ENCODE results near the gene LMBRD1.
"Not testable (repeated sequence)": the region's sequence is repeated elsewhere in the genome, so short reads cannot be mapped to it uniquely, and the experiment has no call there.

Gene LMBRD1

DNA sequence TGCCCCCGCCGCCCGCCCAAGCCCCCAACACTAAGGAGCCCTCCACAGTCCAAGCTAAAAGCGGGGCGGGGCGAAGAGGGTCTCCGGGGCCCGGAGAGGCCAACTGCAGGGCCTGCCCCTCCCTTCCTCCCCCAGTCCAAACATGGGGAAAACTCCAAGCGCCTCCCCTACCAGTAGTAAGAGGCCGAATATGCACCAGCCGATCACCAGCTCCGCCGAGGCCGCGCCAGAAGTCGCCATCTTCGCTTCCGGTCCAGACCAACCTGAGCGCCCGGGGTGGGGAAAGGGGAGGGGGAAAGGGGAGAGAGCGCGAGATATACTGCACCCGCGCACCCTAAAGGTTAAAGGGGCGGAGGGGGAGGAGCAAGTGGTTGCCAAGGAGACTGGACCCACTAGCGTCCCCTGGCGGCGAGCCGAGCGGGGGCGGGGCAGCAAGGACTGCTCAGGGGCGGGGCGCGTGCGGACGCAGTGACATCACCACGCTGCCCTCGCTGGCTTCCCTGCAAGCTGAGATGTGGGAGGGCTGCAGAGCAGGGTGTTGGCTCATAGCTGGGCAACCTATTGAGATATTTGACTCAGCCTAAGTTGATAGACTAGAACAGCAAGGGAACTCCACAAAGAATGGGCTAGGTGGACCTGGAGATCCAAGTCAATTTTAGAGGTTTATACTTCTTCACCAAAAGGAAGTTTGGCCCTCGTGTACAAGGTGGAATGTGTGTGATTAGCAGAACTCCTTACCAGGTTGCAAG lies at the start of gene LMBRD1:
Gene LMBRD1, minus strand, starts transcription at position 369 of the 749 bp plus-strand sequence. Its CDS starts 129 bp downstream, at position 240.
- DNase-seq (ENCODE audit: low read depth in 3 of 3), result peak; percentile 96 to 99 (median 98)

DNA sequence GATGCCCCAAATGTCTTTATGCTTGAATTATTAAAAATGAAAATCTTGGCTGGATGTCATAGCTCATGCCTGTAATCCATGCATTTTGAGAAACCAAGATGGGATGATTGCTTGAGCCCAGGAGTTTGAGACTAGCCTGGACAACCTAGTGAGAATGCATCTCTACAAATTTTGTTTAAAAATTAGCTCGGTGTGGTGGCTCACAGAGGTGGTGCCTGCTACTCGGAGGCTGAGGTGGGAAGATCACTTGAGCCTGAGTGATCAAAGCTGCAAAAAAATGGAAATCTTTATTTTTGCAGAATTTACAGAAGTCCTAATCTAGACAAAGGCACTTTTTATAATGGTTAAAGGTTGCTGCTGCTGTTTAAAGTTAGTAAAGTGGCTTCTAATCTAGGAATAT lies 49.5 kb upstream of the LMBRD1 start:
- DNase-seq (ENCODE audit: low read depth in 3 of 3), result no peak

DNA sequence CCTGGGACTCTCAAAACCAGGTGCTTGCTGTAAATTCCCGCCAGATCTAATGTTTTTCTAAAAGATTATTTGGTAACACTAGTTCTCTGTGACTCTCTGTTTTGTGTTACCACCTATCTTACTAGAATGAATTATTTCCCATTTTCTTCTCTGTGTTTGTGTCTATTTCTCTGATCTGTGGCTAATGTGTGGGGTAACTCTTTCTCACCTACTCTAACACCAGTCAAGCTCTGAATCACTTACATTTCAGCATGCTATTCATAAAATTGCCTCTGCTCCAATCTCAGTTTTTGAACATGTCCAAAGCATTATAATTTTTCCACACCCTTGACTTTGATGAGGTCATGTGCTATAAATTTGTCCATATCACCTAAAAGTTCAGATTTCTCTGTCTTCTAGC lies 46.4 kb upstream of the LMBRD1 start:
- no peak for DNase-seq (ENCODE audit: low read depth in 3 of 3)

DNA sequence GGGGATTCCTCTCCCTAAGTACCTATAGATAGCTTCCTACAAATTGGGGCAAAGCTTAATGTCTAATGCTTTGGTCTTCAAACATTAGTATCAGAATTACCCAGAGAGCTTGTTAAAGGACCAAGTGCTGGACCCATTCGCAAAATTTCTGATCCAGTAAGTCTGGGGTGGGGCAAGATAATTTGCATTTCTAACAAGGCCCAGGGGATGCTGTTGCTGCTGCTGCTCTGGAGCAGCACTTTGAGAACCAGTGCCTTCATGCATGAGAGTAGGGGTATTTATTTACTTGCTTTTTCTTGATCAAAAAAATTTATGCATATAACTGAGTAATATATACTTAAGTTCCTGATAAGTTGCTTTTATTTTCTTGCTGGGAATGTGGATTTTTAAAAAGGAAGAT lies 45.1 kb upstream of the LMBRD1 start:
- no peak for DNase-seq (ENCODE audit: low read depth in 3 of 3)

DNA sequence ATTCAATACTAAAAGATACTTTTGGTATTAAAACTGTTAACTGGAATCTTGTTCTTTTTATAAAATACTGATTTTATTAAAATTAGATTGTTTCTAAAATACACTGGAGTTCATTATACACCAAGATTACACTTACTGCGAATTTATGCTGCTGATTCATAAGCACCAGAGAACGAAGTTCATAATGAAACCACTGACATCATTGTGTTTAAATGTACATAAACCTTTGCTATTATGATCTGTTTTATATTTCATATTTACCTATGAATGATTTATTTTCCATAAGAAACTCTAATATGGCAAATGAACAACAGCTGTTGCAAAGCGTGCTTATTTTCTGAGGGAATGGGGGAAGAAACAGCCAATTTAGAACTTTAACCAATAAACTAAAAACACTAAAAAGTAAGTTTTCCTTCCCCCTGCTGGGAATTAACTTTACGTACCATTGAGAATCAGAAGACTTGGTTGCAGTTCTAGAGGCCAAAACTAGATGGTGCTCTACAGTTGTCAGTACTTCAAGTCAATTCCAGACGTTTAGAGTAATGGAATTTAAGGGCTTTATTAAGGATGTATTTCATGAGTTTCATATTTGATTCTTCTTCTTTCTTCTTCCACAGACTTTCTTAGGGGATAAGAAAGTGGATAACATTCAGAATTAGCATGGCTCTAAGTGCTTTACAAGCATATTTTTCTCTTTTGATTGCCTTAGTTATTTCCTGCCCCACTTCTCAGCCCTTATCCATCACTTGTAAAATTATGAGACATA lies 38.8 kb upstream of the LMBRD1 start:
- no peak for DNase-seq (ENCODE audit: low read depth in 3 of 3)

DNA sequence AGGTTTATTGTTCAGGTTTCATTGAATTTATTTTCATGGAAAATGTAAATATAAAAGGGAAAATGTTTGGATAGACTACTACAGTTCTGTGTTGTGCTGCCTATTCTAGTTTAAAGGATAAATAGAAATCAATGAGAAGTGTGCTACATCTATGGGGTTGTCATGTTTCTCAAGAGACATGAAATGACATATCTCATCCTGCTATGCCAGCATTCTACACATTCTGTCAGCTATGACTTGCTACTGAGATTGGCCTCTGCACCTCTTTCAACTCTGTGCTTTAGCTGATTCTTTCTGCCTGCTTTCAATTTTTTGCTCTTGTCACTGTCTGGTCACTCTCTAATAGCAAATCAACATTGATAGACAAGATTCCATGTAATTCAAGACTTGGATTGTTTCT lies 35.7 kb upstream of the LMBRD1 start:
- DNase-seq (ENCODE audit: low read depth in 3 of 3), result no peak

DNA sequence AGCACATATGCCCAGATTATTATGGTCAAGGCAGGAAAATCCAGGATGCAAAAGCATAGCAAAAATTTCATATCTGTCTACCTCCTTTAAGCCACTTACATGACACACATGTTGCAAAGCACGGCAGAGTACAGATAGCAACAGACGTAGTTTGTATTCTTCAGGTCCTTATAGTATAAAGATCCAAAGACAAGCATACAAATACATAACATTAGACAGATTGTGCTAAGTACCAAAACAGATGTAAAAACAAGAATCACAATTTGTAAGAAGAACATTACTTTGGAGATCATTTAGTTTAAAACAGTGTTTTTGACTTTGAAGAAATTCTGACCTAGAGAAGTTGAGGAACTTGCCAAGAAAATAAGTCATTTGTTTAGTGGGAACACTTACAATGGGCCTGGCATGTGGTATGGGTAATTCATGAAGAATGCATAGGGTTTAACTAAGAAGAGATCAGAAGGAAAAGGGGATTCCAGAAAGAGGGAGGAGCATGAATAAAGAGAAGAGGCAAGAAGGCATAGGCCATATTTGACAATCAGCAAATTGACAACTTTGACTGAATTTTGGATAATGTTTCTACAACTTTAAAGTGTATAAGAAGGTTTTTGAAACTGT lies 30.6 kb upstream of the LMBRD1 start:
- DNase-seq (ENCODE audit: low read depth in 3 of 3), result no peak

DNA sequence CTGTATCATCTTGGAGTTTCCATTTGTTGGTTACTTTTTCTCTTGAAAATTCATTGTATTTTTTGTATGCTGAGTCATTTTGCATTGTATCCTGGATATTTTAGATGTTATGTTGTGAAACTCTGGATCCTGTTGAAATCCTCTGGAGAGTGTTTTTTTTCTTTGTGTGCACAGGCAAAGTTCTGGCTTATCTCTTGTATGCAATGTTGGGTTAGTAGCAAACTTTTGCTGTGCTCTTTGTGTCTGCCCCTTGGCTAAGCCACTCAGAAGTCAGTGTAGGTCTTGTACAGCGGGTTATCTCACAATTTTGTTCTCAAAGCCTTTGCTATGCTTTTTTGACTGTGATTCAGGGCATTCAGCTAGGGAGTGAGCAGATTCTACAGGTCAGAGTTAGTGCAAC lies 29.1 kb upstream of the LMBRD1 start:
- DNase-seq (ENCODE audit: low read depth in 3 of 3), result no peak

DNA sequence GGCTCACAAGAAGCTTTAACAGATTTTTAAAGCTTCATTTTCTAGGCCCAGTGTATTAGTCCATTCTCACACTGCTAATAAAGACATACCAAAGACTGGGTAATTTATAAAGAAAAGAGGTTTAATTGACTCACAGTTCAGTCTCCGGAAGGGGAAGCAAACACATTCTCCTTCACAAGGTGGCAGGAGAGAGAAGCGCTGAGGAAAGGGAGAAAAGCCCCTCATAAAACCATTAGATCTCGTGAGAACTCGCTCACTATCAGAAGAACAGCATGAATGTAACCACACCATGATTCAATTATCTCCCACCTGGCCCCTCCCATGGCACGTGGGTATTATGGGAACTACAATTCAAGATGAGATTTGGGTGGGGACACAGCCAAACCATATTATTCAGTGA lies 27.5 kb upstream of the LMBRD1 start:
- not testable (repeated sequence) for DNase-seq (ENCODE audit: low read depth in 3 of 3)

DNA sequence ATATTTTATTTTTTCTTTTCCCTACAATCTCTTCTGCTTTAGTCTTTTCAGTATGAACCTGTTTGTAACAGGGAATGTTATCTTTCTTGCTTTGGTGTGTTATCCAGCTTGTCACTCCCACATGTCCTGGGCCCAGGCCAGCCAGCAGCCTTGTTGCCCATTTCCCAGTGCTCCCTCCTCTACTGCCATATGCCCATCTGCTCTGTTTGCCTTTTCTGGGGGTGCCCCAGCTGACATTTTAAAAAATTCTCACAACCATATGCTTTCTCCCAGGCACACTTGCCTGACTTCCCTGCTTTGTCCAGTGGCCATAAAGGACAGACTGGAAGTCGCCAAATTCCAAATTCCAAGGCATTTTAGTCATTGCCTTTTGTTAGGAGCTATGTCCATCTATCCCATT lies 23.6 kb upstream of the LMBRD1 start:
- no peak for DNase-seq (ENCODE audit: low read depth in 3 of 3)

DNA sequence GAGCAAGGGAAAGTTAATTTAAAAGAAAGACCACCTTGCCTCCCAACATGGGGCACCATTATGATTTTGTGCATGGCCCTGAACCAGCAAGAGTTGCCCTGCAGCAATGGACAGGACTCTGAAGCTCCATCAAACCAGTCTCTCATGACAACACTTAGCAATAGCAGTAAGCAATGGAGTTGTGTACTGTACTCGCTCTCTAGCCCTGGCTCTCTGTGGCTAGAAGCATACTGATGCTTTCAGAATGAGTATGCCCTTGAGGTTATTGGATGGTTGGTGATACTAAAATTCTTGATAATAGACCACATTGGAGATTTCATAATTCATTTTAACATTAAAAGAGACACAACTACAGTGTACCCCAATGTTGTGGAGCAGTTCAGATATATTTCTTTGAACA lies 23.2 kb upstream of the LMBRD1 start:
- DNase-seq (ENCODE audit: low read depth in 3 of 3), result no peak

DNA sequence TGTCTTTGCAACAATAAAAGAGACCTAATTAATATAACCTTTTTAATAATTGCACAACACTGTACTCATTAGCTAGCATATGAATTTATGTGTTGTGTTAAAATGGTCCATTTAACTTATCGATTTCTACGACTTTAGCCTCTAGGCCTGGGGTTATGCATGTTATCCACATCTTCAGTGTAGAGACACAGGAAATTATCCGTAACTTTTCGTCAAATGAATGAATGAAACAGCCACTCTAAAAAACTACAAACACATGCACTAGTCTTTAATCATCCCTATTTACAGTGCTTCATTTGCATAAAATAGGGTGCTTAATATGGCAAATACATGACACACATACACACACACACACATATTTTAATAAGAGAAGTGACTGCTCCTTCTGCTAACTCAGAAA lies 22.3 kb upstream of the LMBRD1 start:
- DNase-seq (ENCODE audit: low read depth in 3 of 3), result no peak

DNA sequence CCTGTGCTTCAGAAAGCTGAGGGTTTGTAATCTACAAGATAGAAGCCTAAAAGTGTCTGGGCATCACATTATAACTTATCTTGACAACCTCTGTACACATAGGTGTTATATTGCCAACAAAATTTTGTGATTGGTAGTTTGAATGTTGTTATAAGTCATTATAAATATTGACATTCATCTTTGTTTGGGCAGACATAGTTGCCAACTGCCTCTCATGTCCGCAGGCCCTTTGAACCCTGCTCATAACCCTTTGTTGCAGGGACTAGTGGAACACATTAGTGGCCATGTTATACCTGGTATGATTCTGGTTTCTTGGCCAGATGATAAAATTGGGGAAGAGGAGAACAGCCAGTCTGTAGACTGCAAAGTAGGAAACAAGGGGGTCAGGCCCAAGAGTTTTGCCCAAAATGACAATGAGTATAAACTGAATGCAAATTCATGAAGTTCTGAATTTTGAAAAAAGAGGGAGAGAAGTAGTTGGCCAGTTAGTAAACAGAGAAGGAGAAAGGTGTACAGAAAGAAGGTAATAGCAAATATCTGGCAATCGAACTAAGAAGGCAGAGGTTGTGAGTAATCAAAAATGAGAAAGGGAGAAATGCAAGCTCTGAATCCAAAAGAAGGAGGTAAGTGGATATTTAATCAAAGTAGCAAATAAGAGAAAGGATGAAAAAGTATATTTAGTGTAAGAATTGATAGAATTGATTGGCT lies 21.6 kb upstream of the LMBRD1 start:
- DNase-seq (ENCODE audit: low read depth in 3 of 3), result no peak

DNA sequence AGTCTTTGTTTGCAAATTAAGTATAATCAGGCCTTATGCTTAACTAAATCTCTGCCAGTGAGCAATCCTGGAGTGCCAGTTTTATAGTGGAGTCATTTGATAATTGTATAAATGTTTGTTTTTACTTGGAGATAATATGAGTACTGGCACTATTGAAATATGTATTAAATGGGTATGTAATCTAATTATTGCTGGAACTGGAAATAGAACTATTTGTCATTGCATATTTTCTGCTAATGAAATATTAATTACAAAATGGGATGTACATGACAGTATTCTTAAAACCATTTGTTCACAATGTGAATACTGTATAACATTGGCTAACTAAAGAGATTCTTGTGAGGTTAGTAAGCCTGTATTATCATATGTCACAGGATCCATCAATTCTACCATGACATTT lies 20.5 kb upstream of the LMBRD1 start:
- DNase-seq (ENCODE audit: low read depth in 3 of 3), result no peak

DNA sequence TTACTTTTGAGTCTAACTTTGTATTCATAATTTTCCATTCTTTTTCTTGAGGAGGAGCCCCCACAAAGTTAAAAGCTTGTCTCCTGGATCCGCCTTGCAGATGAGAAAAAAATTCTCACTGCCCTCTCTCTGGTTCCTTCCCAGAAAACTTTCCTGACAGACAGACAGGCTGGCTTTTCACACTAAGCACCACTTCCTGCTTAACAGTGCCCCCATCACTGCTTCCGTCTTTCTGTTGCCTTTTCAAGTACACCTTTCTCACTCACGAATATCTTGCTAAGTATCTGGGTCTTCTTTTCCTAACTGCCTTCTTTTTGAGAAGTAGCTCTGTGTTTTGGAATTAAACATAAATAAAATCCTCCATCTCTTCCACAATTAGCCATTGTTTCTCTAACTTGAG lies 19.8 kb upstream of the LMBRD1 start:
- no peak for DNase-seq (ENCODE audit: low read depth in 3 of 3)

DNA sequence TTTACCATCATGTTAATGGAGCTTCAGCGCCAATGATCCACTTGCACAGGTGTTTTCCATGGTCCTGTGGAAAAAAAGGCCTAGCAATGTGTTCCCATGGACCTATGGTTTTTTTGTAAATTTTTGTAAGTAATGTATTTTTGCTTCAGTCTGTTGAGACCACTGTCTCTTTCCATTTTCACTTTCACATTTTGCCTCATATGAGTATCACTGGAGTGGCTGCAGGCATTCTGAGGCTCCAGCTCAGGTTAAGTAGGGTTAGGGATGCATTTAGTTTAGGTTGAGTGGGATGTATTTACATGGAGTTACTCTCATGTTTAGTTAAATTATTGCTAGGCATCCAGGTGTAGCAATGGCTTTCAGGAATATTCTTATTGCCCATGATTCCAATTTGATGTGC lies 19.2 kb upstream of the LMBRD1 start:
- DNase-seq (ENCODE audit: low read depth in 3 of 3), result no peak

DNA sequence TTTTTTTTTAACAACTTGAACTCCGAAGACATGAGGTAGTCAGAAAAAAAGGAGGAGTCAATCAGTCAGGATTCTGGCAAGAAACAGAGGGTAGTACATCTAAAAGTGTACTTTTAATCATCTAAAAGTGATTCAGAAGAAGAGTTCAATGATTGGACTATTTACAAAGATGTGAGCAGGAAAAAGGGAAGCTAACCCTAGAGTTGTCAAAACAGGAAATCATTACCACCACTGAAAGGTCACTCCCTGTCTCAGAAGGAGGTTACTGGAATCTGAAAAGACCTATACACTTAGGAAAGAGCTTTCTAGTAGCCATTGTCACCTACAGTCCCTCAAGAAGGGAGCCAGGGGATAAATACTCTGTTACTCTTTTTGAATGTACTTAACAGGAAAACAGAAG lies 16.7 kb upstream of the LMBRD1 start:
- no peak for DNase-seq (ENCODE audit: low read depth in 3 of 3)

DNA sequence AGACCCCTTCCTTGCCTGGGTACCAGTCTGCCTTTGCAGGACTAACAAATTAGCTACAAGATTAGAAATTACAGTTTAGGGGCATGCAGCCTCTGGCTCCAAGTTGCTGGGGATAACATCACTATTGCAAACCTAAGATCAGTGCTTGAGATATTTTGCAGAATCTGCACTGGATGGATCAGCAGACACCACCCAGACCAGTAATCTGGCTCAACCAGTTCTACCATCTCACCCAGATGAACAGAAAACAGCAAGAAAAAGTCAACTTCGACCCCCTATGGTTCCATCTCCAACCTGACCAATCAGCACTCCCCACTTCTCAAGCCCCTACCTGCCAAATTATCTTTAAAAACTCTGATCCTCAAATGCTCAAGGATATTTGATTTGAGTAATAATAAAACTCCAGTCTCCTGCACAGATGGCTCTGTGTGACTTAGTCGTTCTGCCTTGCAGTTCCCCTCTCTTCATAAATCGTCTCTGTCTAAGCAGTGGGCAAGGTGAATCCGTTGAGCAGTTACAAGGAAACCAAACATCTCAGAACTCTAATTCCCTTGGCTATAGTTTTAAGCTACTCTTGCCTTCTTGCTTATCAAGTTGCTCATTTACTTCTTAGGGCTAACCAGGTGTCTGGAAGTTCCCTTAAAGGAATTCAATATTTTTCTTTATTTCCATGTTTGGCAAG lies 16.1 kb upstream of the LMBRD1 start:
- DNase-seq (ENCODE audit: low read depth in 3 of 3), result no peak

DNA sequence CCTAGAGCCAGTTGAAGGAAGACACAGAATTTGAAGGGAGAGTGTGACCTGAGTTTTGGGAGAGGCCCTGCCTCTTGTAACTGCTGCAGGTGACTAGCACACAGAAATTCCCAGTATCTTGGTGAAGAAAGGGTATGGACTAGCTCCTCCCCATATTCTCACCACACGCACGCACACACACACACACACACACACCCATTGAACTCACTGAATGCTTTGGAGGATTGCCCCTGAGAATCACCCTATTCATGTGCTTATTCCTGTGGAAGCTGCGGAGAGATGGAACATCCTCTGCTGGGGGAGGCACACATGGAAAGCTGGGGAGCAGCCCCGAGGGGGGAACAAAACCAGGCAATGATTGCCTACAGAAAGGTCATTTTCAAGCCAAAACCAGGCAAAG lies 6.2 kb upstream of the LMBRD1 start:
- no peak for DNase-seq (ENCODE audit: low read depth in 3 of 3)

DNA sequence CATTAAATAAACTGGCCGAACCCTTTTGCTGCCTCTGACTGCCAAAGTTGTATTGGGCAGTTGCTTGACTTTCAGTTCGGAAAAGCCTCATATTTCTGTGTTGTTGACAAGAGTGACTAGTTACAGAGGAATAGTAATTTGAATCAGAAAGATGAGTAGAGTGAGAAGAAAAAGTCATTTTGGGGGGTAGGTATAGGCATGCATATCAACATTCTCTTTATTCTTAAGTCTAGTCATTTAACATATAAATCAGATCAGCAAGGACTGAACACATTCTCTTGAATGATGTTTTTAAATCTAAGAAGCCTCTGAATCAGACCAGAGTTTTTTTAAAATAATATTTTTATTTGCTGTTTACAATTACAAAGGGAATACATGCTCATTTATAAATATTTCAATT lies 4.9 kb upstream of the LMBRD1 start:
- no peak for DNase-seq (ENCODE audit: low read depth in 3 of 3)

DNA sequence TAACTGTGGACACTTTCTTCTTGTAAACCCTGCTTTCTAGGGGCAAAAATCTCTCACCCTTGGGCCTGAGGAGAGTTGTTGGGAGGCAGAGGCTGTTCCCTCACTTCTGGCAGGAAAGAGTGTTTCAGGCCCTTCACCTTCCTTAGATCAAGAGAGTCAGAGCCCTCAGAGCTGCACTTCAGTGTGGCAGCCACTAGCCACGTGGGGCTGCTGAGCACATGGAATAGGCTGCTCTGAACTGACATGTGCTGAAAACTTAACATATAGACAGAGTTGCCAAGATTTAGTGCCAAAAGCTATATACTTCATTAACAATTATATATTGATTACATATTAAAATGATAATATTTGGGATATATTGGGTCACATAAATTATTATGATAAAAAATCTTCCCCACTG lies 4.4 kb upstream of the LMBRD1 start:
- DNase-seq (ENCODE audit: low read depth in 3 of 3), result no peak

DNA sequence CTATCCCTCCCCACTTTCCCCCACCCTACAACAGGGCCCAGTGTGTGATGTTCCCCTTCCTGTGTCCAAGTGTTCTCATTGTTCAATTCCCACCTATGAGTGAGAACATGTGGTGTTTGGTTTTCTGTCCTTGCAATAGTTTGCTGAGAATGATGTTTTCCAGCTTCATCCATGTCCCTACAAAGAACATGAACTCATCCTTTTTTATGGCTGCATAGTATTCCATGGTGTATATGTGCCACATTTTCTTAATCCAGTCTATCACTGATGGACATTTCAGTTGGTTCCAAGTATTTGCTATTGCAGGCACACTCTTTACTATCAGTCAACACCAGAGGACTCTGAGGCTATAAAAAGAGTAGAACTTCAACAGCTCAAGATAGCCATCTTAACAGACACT lies 2.0 kb upstream of the LMBRD1 start:
- not testable (repeated sequence) for DNase-seq (ENCODE audit: low read depth in 3 of 3)

Data from stimulated activated CD4-positive, alpha-beta T cell treated with anti-CD3 and anti-CD28 coated beads, TNF-alpha, amount 100 ng/mL, for 24 hours (primary cell).